Measurements from ENCODE around the gene UPP2.

DNA sequence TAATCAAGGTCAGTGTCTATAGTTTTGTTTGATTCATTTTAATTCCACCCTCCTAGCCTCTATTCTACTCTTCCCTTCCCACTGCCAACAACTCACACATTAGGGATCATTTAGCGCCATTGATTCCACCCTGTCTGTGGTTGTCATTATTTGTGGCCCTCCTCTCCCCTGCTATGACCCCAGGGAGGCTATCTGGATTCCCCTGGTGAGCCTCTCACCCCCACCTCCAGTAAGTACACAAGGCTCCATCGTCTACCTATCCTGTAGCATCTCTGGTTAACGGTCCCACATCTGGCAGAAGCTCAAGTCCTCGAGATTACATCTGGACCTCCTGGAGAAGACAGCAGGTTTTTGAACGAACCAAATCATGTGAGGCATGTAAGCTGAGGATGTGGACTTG lies 27.4 kb downstream of the UPP2 start:
- TF ChIP-seq, protein P1, sequence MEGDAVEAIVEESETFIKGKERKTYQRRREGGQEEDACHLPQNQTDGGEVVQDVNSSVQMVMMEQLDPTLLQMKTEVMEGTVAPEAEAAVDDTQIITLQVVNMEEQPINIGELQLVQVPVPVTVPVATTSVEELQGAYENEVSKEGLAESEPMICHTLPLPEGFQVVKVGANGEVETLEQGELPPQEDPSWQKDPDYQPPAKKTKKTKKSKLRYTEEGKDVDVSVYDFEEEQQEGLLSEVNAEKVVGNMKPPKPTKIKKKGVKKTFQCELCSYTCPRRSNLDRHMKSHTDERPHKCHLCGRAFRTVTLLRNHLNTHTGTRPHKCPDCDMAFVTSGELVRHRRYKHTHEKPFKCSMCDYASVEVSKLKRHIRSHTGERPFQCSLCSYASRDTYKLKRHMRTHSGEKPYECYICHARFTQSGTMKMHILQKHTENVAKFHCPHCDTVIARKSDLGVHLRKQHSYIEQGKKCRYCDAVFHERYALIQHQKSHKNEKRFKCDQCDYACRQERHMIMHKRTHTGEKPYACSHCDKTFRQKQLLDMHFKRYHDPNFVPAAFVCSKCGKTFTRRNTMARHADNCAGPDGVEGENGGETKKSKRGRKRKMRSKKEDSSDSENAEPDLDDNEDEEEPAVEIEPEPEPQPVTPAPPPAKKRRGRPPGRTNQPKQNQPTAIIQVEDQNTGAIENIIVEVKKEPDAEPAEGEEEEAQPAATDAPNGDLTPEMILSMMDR (IDR thresholded peaks at IDR 0.05; ENCODE audit: insufficient read depth, low read length, poor library complexity, severe bottlenecking) = no peak
- TF ChIP-seq EZH2phosphoT487 (conservative IDR thresholded peaks at IDR 0.05; ENCODE audit: low read length) = no peak
